WTC11 (cell line): Measurements from ENCODE around the gene RAP1GDS1.

Source experiments
- CDX4 ChIP-seq: fragments of 250-450 bp; sonication (Bioruptor Pico); IDR thresholded peaks from 2 replicates; pipeline ENCODE4 v1.9.0; 2021; ENCODE audit warnings: moderate library complexity, mild to moderate bottlenecking, inconsistent platforms, borderline replicate concordance
- CTCF ChIP-seq: fragments of 200-600 bp; IDR thresholded peaks from 2 replicates; pipeline ENCODE4 v1.8.0; 2022; ENCODE audit warnings: antibody characterized with exemption
- FOXK1 ChIP-seq: sonication (generic); formaldehyde crosslinking; IDR thresholded peaks from 2 replicates; pipeline ENCODE4 v1.8.0; 2022; ENCODE audit warnings: mild to moderate bottlenecking, moderate library complexity, missing genetic modification reagents
- FOXP4 ChIP-seq: sonication (generic); formaldehyde crosslinking; IDR thresholded peaks from 2 replicates; pipeline ENCODE4 v1.8.0; 2022; ENCODE audit warnings: mild to moderate bottlenecking, missing genetic modification reagents
- IRF1 ChIP-seq: sonication (generic); formaldehyde crosslinking; IDR thresholded peaks from 2 replicates; pipeline ENCODE4 v1.8.0; 2023; ENCODE audit warnings: missing genetic modification reagents
- TEAD4 ChIP-seq: sonication (generic); formaldehyde crosslinking; IDR thresholded peaks from 2 replicates; pipeline ENCODE4 v1.8.0; 2022; ENCODE audit warnings: mild to moderate bottlenecking, missing genetic modification reagents
- TP53 ChIP-seq: sonication (generic); formaldehyde crosslinking; IDR thresholded peaks from 2 replicates; pipeline ENCODE4 v1.8.1; 2023; ENCODE audit warnings: mild to moderate bottlenecking, missing genetic modification reagents
- ZNF138 ChIP-seq: sonication (generic); formaldehyde crosslinking; conservative IDR thresholded peaks from 2 replicates; pipeline ENCODE4 v1.8.1; 2022; ENCODE audit warnings: mild to moderate bottlenecking, moderate library complexity, missing genetic modification reagents
- ZNF396 ChIP-seq: fragments of 250-450 bp; sonication (Bioruptor Pico); IDR thresholded peaks from 2 replicates; pipeline ENCODE4 v1.8.0; 2021; ENCODE audit warnings: mild to moderate bottlenecking, moderate library complexity, borderline replicate concordance
- ZNF425 ChIP-seq: fragments of 250-450 bp; sonication (Bioruptor Pico); conservative IDR thresholded peaks from 2 replicates; pipeline ENCODE4 v1.9.0; 2021; ENCODE audit warnings: mild to moderate bottlenecking

GRCh38 chr4:98293104-98293887 lies 32.1 kb downstream of the RAP1GDS1 start:
- TF ChIP-seq TEAD4 (CRISPR knock-in tag) (no peak), CTCF (no peak), TP53 (CRISPR knock-in tag) (no peak), FOXK1 (no peak), ZNF425 (CRISPR knock-in tag) (no peak), FOXP4 (no peak), IRF1 (CRISPR knock-in tag) (no peak), CDX4 (no peak), ZNF138 (CRISPR knock-in tag) (no peak), ZNF396 (CRISPR knock-in tag) (no peak)
